ENCODE results near the gene C14orf180. TPM values are rescaled to one million over a fixed set of nuclear protein-coding genes. Genes with fewer than 3 reads are reported as not detected.
A peak's percentile ranks its signal among the peaks of the same experiment; 100 is the strongest.

C14orf180 gene
- total and polyA plus RNA-seq, 2 donors from 2014 or later, result 2.1 to 3.1 TPM

- Histone ChIP-seq H3K4me1 (ENCODE audit: control insufficient read depth in 2 of 3, insufficient read depth in 2 of 3, low read depth in 1 of 3, low read length in 3 of 3) (peaks cover 0 to 13% (median under 1%) of the 10 kb centered on the region in 3 donors), H3K27me3 (ENCODE audit: control insufficient read depth, insufficient read depth, low read length) (no peaks in the 10 kb centered on the region), H3K36me3 (ENCODE audit: control insufficient read depth in 2 of 3, insufficient read depth in 3 of 3, low read length in 3 of 3) (no peaks in the 10 kb centered on the region), H3K27ac (ENCODE audit: low read depth in 2 of 2, low read length in 2 of 2) (no peak overlapping the region), H3K4me3 (ENCODE audit: low read length in 3 of 3) (no peak overlapping the region), H3K9me3 (ENCODE audit: control insufficient read depth in 2 of 3, insufficient read depth in 1 of 3, low read length in 3 of 3) (no peaks in the 10 kb centered on the region), H3K9ac (ENCODE audit: low read length in 3 of 3) (no peak overlapping the region)
- no peak for FAIRE-seq
- TF ChIP-seq, protein P1, sequence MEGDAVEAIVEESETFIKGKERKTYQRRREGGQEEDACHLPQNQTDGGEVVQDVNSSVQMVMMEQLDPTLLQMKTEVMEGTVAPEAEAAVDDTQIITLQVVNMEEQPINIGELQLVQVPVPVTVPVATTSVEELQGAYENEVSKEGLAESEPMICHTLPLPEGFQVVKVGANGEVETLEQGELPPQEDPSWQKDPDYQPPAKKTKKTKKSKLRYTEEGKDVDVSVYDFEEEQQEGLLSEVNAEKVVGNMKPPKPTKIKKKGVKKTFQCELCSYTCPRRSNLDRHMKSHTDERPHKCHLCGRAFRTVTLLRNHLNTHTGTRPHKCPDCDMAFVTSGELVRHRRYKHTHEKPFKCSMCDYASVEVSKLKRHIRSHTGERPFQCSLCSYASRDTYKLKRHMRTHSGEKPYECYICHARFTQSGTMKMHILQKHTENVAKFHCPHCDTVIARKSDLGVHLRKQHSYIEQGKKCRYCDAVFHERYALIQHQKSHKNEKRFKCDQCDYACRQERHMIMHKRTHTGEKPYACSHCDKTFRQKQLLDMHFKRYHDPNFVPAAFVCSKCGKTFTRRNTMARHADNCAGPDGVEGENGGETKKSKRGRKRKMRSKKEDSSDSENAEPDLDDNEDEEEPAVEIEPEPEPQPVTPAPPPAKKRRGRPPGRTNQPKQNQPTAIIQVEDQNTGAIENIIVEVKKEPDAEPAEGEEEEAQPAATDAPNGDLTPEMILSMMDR (IDR thresholded peaks at IDR 0.05; ENCODE audit: borderline replicate concordance, extremely low read depth, insufficient read depth), result no peak
- intact Hi-C loops (cut with DNase I), result no loop called here
- DNase-seq, result peak in 2 of 5 donors; percentile 28 to 59
These were observed 21.1 kb upstream of the C14orf180 start for GRCh38 chr14:104558231-104559027.

DNA sequence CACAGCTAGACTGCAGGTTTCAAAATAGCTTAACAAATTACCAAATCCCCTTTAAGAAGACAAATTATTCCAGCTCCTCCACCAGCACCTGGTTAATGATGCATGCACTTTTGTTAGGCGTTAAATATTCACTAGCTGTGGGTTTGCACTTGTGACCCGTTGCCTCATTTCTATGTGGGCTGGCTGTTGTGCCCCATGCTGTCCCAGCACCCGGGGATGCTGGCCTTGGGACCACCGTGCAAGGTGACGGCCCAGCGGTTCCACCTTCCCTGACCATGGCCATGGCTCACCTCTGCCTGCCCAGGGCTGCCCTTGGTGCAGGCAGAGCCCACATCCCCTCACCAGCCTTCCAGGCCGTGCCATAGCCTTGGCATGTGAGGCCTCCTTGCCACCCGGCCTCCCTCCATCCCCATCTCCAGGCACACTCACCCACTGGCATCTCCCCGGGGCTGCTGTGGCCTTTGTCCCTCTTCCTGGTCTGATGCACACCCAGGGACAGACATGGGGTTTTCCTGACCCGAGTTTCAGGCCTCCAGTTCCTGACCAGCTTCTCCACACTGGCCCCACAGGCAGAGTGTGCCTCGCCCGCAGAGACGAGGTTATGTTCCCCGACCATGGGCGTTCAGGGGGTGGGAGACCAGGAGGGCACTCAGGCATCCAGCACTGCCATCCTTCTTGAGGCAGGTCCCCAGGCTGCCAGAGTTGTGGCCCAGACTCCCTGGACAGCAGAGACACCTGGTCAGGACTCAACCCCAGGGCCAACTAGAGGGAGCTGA lies 20.3 kb upstream of the C14orf180 start:
- DNase-seq, result peak in 2 of 5 donors; percentile 52 to 70
- Histone ChIP-seq H3K4me3 (ENCODE audit: low read length in 3 of 3) (no peak overlapping the region), H3K9ac (ENCODE audit: low read length in 3 of 3) (no peak overlapping the region), H3K9me3 (ENCODE audit: control insufficient read depth in 2 of 3, insufficient read depth in 1 of 3, low read length in 3 of 3) (no peaks in the 10 kb centered on the region), H3K4me1 (ENCODE audit: control insufficient read depth in 2 of 3, insufficient read depth in 2 of 3, low read depth in 1 of 3, low read length in 3 of 3) (peaks cover 0 to 14% (median 8%) of the 10 kb centered on the region in 3 donors), H3K36me3 (ENCODE audit: control insufficient read depth in 2 of 3, insufficient read depth in 3 of 3, low read length in 3 of 3) (no peaks in the 10 kb centered on the region), H3K27me3 (ENCODE audit: control insufficient read depth, insufficient read depth, low read length) (no peaks in the 10 kb centered on the region), H3K27ac (ENCODE audit: low read depth in 2 of 2, low read length in 2 of 2) (no peak overlapping the region)
- FAIRE-seq, result no peak
- intact Hi-C loops (cut with DNase I), result no loop called here
- TF ChIP-seq, protein P1 (IDR thresholded peaks at IDR 0.05; ENCODE audit: borderline replicate concordance, extremely low read depth, insufficient read depth), result no peak

GRCh38 chr14:104559804-104560585 lies 19.6 kb upstream of the C14orf180 start:
- no peak overlapping the region for H3K9ac ChIP-seq (ENCODE audit: low read length in 3 of 3)
- intact Hi-C loops (cut with DNase I), result loop anchor here (5.0 kb wide), 1 partner anchor 423 kb away; the partner anchor contains the start of gene KIF26A
- FAIRE-seq (no peak), DNase-seq (peak in 4 of 5 donors; percentile 53 to 76 (median 59))
- H3K36me3 ChIP-seq (ENCODE audit: control insufficient read depth in 2 of 3, insufficient read depth in 3 of 3, low read length in 3 of 3), result no peaks in the 10 kb centered on the region
- TF ChIP-seq, protein P1 (IDR thresholded peaks at IDR 0.05; ENCODE audit: borderline replicate concordance, extremely low read depth, insufficient read depth), result no peak
- H3K27ac ChIP-seq (ENCODE audit: low read depth in 2 of 2, low read length in 2 of 2), result no peak overlapping the region
- H3K9me3 ChIP-seq (ENCODE audit: control insufficient read depth in 2 of 3, insufficient read depth in 1 of 3, low read length in 3 of 3), result no peaks in the 10 kb centered on the region
- H3K4me1 ChIP-seq (ENCODE audit: control insufficient read depth in 2 of 3, insufficient read depth in 2 of 3, low read depth in 1 of 3, low read length in 3 of 3), result peaks cover 0 to 15% (median 8%) of the 10 kb centered on the region in 3 donors
- no peak overlapping the region for H3K4me3 ChIP-seq (ENCODE audit: low read length in 3 of 3)
- H3K27me3 ChIP-seq (ENCODE audit: control insufficient read depth, insufficient read depth, low read length), result no peaks in the 10 kb centered on the region
